GM23338 (cell line): Measurements from ENCODE around the gene MICAL2. TPM values are rescaled to one million over a fixed set of nuclear protein-coding genes. Genes with fewer than 3 reads are reported as not detected.

Experiments used
- ATAC-seq: fragments of 200-7000 bp; cut with Tn5 transposase; 3 replicates; pipeline ENCODE4 v1.9.1; 2020
- DNase-seq: peaks from one replicate; pipeline ENCODE4 v3.0.0-alpha.2; 2015; ENCODE audit warnings: low spot score
- H2AFZ ChIP-seq: fragments of 200-600 bp; sonication (generic); 2 replicates; pipeline ENCODE4 v1.8.0; 2016; ENCODE audit warnings: antibody characterized with exemption, mild to moderate bottlenecking, moderate library complexity
- H3F3A ChIP-seq: fragments of 200-600 bp; sonication (generic); replicated peaks from 2 replicates; pipeline ENCODE4 v1.8.0; 2017; ENCODE audit warnings: antibody characterized with exemption, mixed run types, low read depth
- H3K27ac ChIP-seq: fragments of 200-600 bp; sonication (generic); 2 replicates; pipeline ENCODE4 v1.6.1; 2016; ENCODE audit warnings: low read depth
- H3K27me3 ChIP-seq: fragments of 200-600 bp; sonication (generic); 2 replicates; pipeline ENCODE4 v1.8.0; 2016; ENCODE audit warnings: mild to moderate bottlenecking, mixed run types, moderate library complexity; ENCODE audit not compliant: insufficient read depth
- H3K36me3 ChIP-seq: fragments of 200-600 bp; sonication (generic); 2 replicates; pipeline ENCODE4 v1.8.0; 2016; ENCODE audit warnings: mild to moderate bottlenecking; ENCODE audit not compliant: insufficient read depth
- H3K4me1 ChIP-seq: fragments of 200-600 bp; sonication (generic); 2 replicates; pipeline ENCODE4 v1.8.0; 2016; ENCODE audit warnings: mild to moderate bottlenecking, moderate library complexity; ENCODE audit not compliant: insufficient read depth
- H3K4me2 ChIP-seq: fragments of 200-600 bp; sonication (generic); 2 replicates; pipeline ENCODE4 v1.7.1; 2017; ENCODE audit warnings: mixed run types
- H3K4me3 ChIP-seq: fragments of 200-600 bp; sonication (generic); 2 replicates; pipeline ENCODE4 v1.6.1; 2016; ENCODE audit warnings: mixed run types
- H3K79me2 ChIP-seq: fragments of 200-600 bp; sonication (generic); replicated peaks from 2 replicates; pipeline ENCODE4 v1.8.0; 2017; ENCODE audit warnings: mild to moderate bottlenecking; ENCODE audit not compliant: insufficient read depth
- H3K9me2 ChIP-seq: fragments of 200-600 bp; sonication (generic); 2 replicates; pipeline ENCODE4 v1.8.0; 2017; ENCODE audit not compliant: insufficient read depth
- H4K20me1 ChIP-seq: fragments of 200-600 bp; sonication (generic); replicated peaks from 2 replicates; pipeline ENCODE4 v1.8.0; 2017; ENCODE audit warnings: mild to moderate bottlenecking; ENCODE audit not compliant: insufficient read depth
- H3K27ac Mint-ChIP-seq: 2 replicates; pipeline ENCODE4 v1.8.0; 2020; ENCODE audit warnings: inconsistent platforms, mild to moderate bottlenecking, moderate library complexity, mixed read lengths
- H3K27me3 Mint-ChIP-seq: 3 replicates; pipeline ENCODE4 v1.8.0; 2022; ENCODE audit warnings: low read depth, mild to moderate bottlenecking, moderate library complexity, mixed read lengths, inconsistent platforms; ENCODE audit not compliant: insufficient read depth, poor library complexity
- H3K36me3 Mint-ChIP-seq: 3 replicates; pipeline ENCODE4 v1.8.0; 2021; ENCODE audit warnings: low read depth, mild to moderate bottlenecking, inconsistent platforms, moderate library complexity, mixed read lengths
- H3K4me1 Mint-ChIP-seq: 3 replicates; pipeline ENCODE4 v1.8.0; 2020; ENCODE audit warnings: mild to moderate bottlenecking, inconsistent platforms, mixed read lengths
- H3K4me3 Mint-ChIP-seq: 3 replicates; pipeline ENCODE4 v1.8.0; 2021; ENCODE audit warnings: moderate library complexity, mild to moderate bottlenecking, inconsistent platforms, mixed read lengths
- H3K9me3 Mint-ChIP-seq: 3 replicates; pipeline ENCODE4 v1.8.0; 2020; ENCODE audit warnings: moderate library complexity, mild to moderate bottlenecking, inconsistent platforms, mixed read lengths
- CREB1 ChIP-seq: fragments of 250-450 bp; sonication (Bioruptor Pico); IDR thresholded peaks from 2 replicates; pipeline ENCODE4 v1.5.0; 2020; ENCODE audit warnings: low read depth, mild to moderate bottlenecking, moderate library complexity
- CTCF ChIP-seq, 2 experiments: fragments of 200-600 bp in 1 of 2; sonication (generic) in 1 of 2; conservative IDR thresholded peaks; 2 replicates each; pipeline versions ENCODE4 v1.5.1 to v1.6.1; 2016 to 2017; ENCODE audit warnings: antibody characterized with exemption in 2 of 2, low read depth in 2 of 2, mild to moderate bottlenecking in 2 of 2, moderate library complexity in 1 of 2
- ETS1 ChIP-seq: IDR thresholded peaks from 2 replicates; pipeline ENCODE4 v1.6.1; 2016; ENCODE audit warnings: antibody characterized with exemption
- EZH2 ChIP-seq: fragments of 200-600 bp; sonication (generic); IDR thresholded peaks from one replicate; pipeline ENCODE4 v1.8.0; 2017; ENCODE audit warnings: antibody characterized with exemption, mild to moderate bottlenecking, low read depth; ENCODE audit not compliant: unreplicated experiment
- EZH2phosphoT487 ChIP-seq: fragments of 200-600 bp; sonication (generic); IDR thresholded peaks from one replicate; pipeline ENCODE4 v1.8.1; 2018; ENCODE audit warnings: antibody characterized with exemption; ENCODE audit not compliant: unreplicated experiment
- NANOG ChIP-seq: IDR thresholded peaks from 2 replicates; pipeline ENCODE4 v1.6.1; 2016; ENCODE audit warnings: antibody characterized with exemption, borderline replicate concordance
- POLR2AphosphoS5 ChIP-seq: IDR thresholded peaks from 2 replicates; pipeline ENCODE4 v1.6.1; 2016; ENCODE audit warnings: antibody characterized with exemption, low read depth
- REST ChIP-seq: IDR thresholded peaks from one replicate; pipeline ENCODE4 v1.6.1; 2018; ENCODE audit warnings: antibody characterized with exemption; ENCODE audit not compliant: unreplicated experiment
- STAT1 ChIP-seq: IDR thresholded peaks from one replicate; pipeline ENCODE4 v1.6.1; 2016; ENCODE audit warnings: antibody characterized with exemption; ENCODE audit not compliant: unreplicated experiment
- ZNF114 ChIP-seq: fragments of 250-450 bp; sonication (Bioruptor Pico); IDR thresholded peaks from 2 replicates; pipeline ENCODE4 v1.5.0; 2020; ENCODE audit warnings: mild to moderate bottlenecking, moderate library complexity
- ZNF462 ChIP-seq: fragments of 250-450 bp; sonication (Bioruptor Pico); IDR thresholded peaks from 2 replicates; pipeline ENCODE4 v1.5.0; 2020; ENCODE audit warnings: mild to moderate bottlenecking, moderate library complexity
- polyA plus RNA-seq: library from polyadenylated mRNA; unstranded; fragments of >200 nt; fragmentation: Nextera tagmentation; extraction: Ambion mirVana; gene quantifications from 2 replicates; pipeline ENCODE4 v1.2.1, GENCODE V29; 2016
- total RNA-seq: library from RNA; depleted of rRNA; stranded (reverse); fragments of >200 nt; shearing (Covaris generic); gene quantifications from 2 replicates; pipeline ENCODE4 v1.2.3, GENCODE V29; 2014

The MICAL2 gene
- total and polyA plus RNA-seq, 2 experiments from 2014 or later: 0.66 to 1.4 TPM

GRCh38 chr11:12159351-12160099, 49.1 kb downstream of the MICAL2 start:
- no peak overlapping the region for H2AFZ ChIP-seq
- H3K27ac Mint-ChIP-seq: no peak overlapping the region
- no peaks in the 10 kb centered on the region for H3K36me3 Mint-ChIP-seq
- no peaks in the 10 kb centered on the region for H4K20me1 ChIP-seq
- no peaks in the 10 kb centered on the region for H3K79me2 ChIP-seq
- no peak overlapping the region for H3K4me2 ChIP-seq
- ATAC-seq: no peak
- H3K4me3 ChIP-seq: no peak overlapping the region
- peaks cover 4% of the 10 kb centered on the region for H3K27me3 Mint-ChIP-seq
- no peak for DNase-seq
- H3K27ac ChIP-seq: no peak overlapping the region
- TF ChIP-seq ZNF114 (CRISPR knock-in tag) (no peak), CTCF (conservative IDR thresholded peaks at IDR 0.05; ENCODE audit: low read depth in 2 of 2) (no peak), STAT1 (no peak), EZH2 (no peak), CREB1 (no peak), EZH2phosphoT487 (no peak), NANOG (no peak), ETS1 (no peak), ZNF462 (CRISPR knock-in tag) (no peak), POLR2AphosphoS5 (no peak), REST (no peak)
- no peaks in the 10 kb centered on the region for H3K27me3 ChIP-seq
- H3K4me1 Mint-ChIP-seq: peaks cover 6% of the 10 kb centered on the region
- no peaks in the 10 kb centered on the region for H3K9me3 Mint-ChIP-seq
- no peaks in the 10 kb centered on the region for H3K9me2 ChIP-seq
- no peak overlapping the region for H3K4me3 Mint-ChIP-seq
- no peaks in the 10 kb centered on the region for H3K4me1 ChIP-seq
- no peaks in the 10 kb centered on the region for H3K36me3 ChIP-seq
- H3F3A ChIP-seq: no peaks in the 10 kb centered on the region
